ENCODE results near the gene OR56A5. TPM values are rescaled to one million over a fixed set of nuclear protein-coding genes. Genes with fewer than 3 reads are reported as not detected.

OR56A5 gene, protein sequence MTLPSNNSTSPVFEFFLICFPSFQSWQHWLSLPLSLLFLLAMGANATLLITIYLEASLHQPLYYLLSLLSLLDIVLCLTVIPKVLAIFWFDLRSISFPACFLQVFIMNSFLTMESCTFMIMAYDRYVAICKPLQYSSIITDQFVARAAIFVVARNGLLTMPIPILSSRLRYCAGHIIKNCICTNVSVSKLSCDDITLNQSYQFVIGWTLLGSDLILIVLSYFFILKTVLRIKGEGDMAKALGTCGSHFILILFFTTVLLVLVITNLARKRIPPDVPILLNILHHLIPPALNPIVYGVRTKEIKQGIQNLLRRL
- total RNA-seq (not detected), polyA plus RNA-seq (not detected)
- long read RNA-seq, donor 1 = 0 reads
- long read RNA-seq, donor 2 = 0 reads
- long read RNA-seq, donor 3 = 0 reads
- long read RNA-seq, donor 4 = 0 reads
- long read RNA-seq, donor 5 = 0 reads
- long read RNA-seq, donor 6 = 0 reads
- long read RNA-seq, donor 7 = 0 reads
- long read RNA-seq, donor 8 = 0 reads
- long read RNA-seq, donor 9 = 0 reads
- long read RNA-seq, donor 10 = 0 reads

DNA sequence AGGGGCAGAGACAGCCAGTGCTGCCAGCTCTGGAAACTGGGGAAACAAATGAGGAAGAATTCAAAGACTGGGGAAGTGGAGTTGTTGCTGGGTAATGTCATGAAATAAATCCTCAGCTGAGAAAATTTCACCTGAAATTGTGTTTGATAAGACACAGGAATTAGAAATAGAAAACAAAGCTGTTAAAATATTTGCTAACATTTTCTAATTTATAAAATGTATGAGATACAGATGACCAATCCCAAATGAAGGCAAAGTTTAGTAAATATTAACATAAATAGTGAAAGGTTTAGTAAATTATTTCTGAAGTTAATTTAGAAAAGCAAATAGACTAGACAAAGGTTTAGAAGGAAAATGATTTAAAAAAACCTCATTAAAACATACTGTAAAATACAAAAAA is at the start of gene OR56A5:
OR56A5 (minus strand) TSS at position 101 of the 400 bp plus-strand sequence; CDS start at position 101, 0 bp downstream.
- no peak for TF ChIP-seq EP300 (IDR thresholded peaks at IDR 0.05)
- TF ChIP-seq POLR2A (IDR thresholded peaks at IDR 0.05) = no peak
- TF ChIP-seq POLR2AphosphoS5 (IDR thresholded peaks at IDR 0.05) = no peak
- TF ChIP-seq, protein P1, sequence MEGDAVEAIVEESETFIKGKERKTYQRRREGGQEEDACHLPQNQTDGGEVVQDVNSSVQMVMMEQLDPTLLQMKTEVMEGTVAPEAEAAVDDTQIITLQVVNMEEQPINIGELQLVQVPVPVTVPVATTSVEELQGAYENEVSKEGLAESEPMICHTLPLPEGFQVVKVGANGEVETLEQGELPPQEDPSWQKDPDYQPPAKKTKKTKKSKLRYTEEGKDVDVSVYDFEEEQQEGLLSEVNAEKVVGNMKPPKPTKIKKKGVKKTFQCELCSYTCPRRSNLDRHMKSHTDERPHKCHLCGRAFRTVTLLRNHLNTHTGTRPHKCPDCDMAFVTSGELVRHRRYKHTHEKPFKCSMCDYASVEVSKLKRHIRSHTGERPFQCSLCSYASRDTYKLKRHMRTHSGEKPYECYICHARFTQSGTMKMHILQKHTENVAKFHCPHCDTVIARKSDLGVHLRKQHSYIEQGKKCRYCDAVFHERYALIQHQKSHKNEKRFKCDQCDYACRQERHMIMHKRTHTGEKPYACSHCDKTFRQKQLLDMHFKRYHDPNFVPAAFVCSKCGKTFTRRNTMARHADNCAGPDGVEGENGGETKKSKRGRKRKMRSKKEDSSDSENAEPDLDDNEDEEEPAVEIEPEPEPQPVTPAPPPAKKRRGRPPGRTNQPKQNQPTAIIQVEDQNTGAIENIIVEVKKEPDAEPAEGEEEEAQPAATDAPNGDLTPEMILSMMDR (IDR thresholded peaks at IDR 0.05) = no peak
- intact Hi-C loops (cut with DNase I; ENCODE audit: low total_unique reads) = no loop called here
- DNase-seq = no peak
- no peak within 1 kb of the TSS for H3K4me3 ChIP-seq
- peaks cover 0 to 14% (median 5%) of the 10 kb centered on the region in 4 donors for H3K9me3 ChIP-seq
- H3K27ac ChIP-seq = no peak within 1 kb of the TSS
- H3K27me3 ChIP-seq = no peaks in the 10 kb centered on the region
- H3K36me3 ChIP-seq = no peaks in the 10 kb centered on the region
- no peaks in the 10 kb centered on the region for H3K4me1 ChIP-seq

DNA sequence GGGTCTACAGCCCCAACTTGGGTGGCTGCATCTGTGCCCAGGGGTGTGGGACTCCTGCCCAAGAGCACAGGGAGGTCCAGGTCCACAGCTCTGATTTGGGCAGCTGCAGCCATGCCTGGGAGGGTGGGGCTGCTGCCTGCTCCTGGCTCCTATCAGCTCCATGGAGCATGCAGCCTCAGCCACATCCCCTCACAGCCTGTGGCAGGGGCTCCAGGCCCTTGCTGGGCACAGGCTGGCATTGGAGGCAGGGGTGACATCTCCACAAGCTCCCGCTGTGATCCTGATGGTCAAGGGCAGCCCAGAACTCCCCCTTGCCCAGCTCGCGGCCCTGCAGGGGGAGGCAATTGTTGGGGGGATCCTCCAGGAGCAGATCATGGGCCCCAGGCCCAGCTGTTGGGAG is 44.7 kb upstream of the OR56A5 start:
- intact Hi-C loops (cut with DNase I; ENCODE audit: low total_unique reads) = no loop called here
- no peak for TF ChIP-seq POLR2AphosphoS5 (IDR thresholded peaks at IDR 0.05)
- TF ChIP-seq EP300 (IDR thresholded peaks at IDR 0.05) = no peak
- TF ChIP-seq, protein P1 (IDR thresholded peaks at IDR 0.05) = no peak
- TF ChIP-seq POLR2A (IDR thresholded peaks at IDR 0.05) = no peak
- no peaks in the 10 kb centered on the region for H3K36me3 ChIP-seq
- H3K27ac ChIP-seq = no peak overlapping the region
- no peak overlapping the region for H3K4me3 ChIP-seq
- peaks cover 0 to 17% (median 0%) of the 10 kb centered on the region in 3 donors for H3K27me3 ChIP-seq
- H3K9me3 ChIP-seq = peaks cover 0 to 6% (median 0%) of the 10 kb centered on the region in 4 donors
- no peak for DNase-seq
- H3K4me1 ChIP-seq = no peaks in the 10 kb centered on the region
- 75 to 100% (median 88%) methylated on average over 2 to 3 of the region's 3 CpGs for WGBS, 5 donors

DNA sequence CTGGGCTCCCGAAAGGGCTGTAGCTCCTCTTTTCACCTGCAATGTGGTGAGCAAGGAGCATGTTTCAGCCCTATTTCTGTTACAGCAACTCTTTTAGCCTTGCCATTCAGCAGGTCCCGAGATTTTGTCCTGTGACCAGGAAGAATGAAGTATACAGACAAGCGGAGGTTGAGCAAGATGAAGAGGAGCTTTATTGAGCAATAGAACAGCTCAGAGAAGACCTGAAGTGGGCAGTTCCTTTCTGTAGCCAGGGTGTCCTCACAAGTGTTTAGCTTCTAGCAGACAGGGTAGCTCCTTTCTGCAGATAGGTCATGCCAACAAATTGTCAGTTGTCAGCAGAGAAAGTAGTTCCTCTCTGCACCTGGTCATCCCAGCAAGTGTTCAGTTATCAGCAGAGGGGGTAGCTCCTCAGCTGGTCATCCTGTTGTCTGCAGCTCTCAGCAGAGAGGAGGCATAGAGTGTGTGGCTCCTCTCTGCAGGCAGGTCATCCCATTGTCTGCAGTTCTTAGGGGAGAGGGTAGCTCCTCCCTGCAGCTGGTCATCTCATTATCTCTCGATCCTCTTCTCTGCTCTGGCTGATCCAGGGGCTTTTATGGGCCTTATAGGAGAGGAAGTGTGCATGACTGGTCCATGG is 43.9 kb upstream of the OR56A5 start:
- Histone ChIP-seq H3K4me3 (no peak overlapping the region), H3K27ac (no peak overlapping the region), H3K4me1 (no peaks in the 10 kb centered on the region), H3K36me3 (no peaks in the 10 kb centered on the region), H3K9me3 (peaks cover 0 to 5% (median 0%) of the 10 kb centered on the region in 4 donors), H3K27me3 (peaks cover 0 to 17% (median 0%) of the 10 kb centered on the region in 3 donors)
- 69 to 82% (median 77%) methylated on average over 3 to 4 of the region's 4 CpGs for WGBS, 5 donors
- DNase-seq = no peak
- TF ChIP-seq POLR2AphosphoS5 (IDR thresholded peaks at IDR 0.05) = no peak
- no peak for TF ChIP-seq EP300 (IDR thresholded peaks at IDR 0.05)
- no peak for TF ChIP-seq POLR2A (IDR thresholded peaks at IDR 0.05)
- TF ChIP-seq, protein P1 (IDR thresholded peaks at IDR 0.05) = no peak
- intact Hi-C loops (cut with DNase I; ENCODE audit: low total_unique reads) = no loop called here

DNA sequence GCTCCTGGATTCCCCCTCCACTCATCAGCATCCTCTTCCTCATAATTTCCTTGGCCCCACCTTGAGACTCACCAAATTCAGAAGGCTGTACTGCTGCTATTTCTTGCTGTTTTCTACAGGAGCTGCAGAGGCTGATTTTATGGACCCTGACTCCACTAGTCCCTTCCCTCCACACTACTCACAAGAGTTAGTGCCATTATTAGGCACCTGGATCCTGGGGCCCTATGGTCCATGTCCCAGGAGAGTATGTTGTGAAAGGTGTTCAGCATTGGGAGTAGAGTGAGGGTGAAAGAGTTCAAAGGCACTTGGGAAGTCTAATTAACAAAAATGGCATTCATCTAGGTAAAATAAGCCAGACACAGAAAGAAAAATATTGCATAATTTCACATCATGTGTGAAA is 38.6 kb upstream of the OR56A5 start, which contains the start of gene OR56A4:
OR56A4 (minus strand) TSS at position 101 of the 400 bp plus-strand sequence. CDS start 3,954 bp downstream, outside the sequence.
- intact Hi-C loops (cut with DNase I; ENCODE audit: low total_unique reads) = no loop called here
- TF ChIP-seq, protein P1 (IDR thresholded peaks at IDR 0.05) = no peak
- TF ChIP-seq EP300 (IDR thresholded peaks at IDR 0.05) (no peak), POLR2A (IDR thresholded peaks at IDR 0.05) (no peak), POLR2AphosphoS5 (IDR thresholded peaks at IDR 0.05) (no peak)
- H3K4me3 ChIP-seq = no peak within 1 kb of the TSS
- no peak for DNase-seq
- no peak within 1 kb of the TSS for H3K27ac ChIP-seq
- no peaks in the 10 kb centered on the region for H3K4me1 ChIP-seq
- no peaks in the 10 kb centered on the region for H3K9me3 ChIP-seq
- H3K27me3 ChIP-seq = no peaks in the 10 kb centered on the region
- no peaks in the 10 kb centered on the region for H3K36me3 ChIP-seq

Data from stomach (tissue), 19 donors.